K562 (cell line): ENCODE results near the gene CLDN5.
A peak's percentile ranks its signal among the peaks of the same experiment; 100 is the strongest.

ENCODE experiments used
- ATF1 ChIP-seq, 2 experiments: fragments of 450-650 bp in 1 of 2; IDR thresholded peaks; 2 replicates each; pipeline ENCODE4 v1.6.1; 2016; ENCODE audit warnings: missing compliant biosample characterization in 1 of 2, missing genetic modification characterization in 1 of 2
- ELF4 ChIP-seq: fragments of 450-650 bp; formaldehyde crosslinking; IDR thresholded peaks from 2 replicates; pipeline ENCODE4 v1.4.0; 2022; ENCODE audit warnings: missing genetic modification characterization
- FIP1L1 ChIP-seq: fragments of 200-400 bp; formaldehyde crosslinking; IDR thresholded peaks from 2 replicates; pipeline ENCODE4 v1.6.1; 2018; ENCODE audit warnings: mild to moderate bottlenecking, low read depth, low read length; ENCODE audit not compliant: poor library complexity, severe bottlenecking
- FOS ChIP-seq: IDR thresholded peaks from 3 replicates; pipeline ENCODE4 v1.6.1; 2011; ENCODE audit not compliant: insufficient read length; ENCODE audit errors: extremely low read depth
- KLF13 ChIP-seq: fragments of 450-650 bp; IDR thresholded peaks from 2 replicates; pipeline ENCODE4 v1.6.1; 2016; ENCODE audit warnings: missing genetic modification characterization, low read depth, mild to moderate bottlenecking, missing compliant biosample characterization, moderate library complexity, borderline replicate concordance
- POLR2AphosphoS5 ChIP-seq: IDR thresholded peaks from 2 replicates; pipeline ENCODE4 v1.6.1; 2011; ENCODE audit warnings: mild to moderate bottlenecking, low read depth, low read length, moderate library complexity; ENCODE audit not compliant: control insufficient read depth, insufficient read depth
- RAD21 ChIP-seq, 2 experiments: fragments of 250-450 bp in 1 of 2; fragments of 450-650 bp in 1 of 2; sonication (Bioruptor Pico) in 1 of 2; formaldehyde crosslinking in 1 of 2; IDR thresholded peaks in 1 of 2; conservative IDR thresholded peaks in 1 of 2; 2 replicates each; pipeline versions ENCODE4 v1.4.0 to v1.8.0; 2020 to 2022; ENCODE audit warnings: mild to moderate bottlenecking in 2 of 2, moderate library complexity in 1 of 2
- ZNF263 ChIP-seq: sonication (generic); formaldehyde crosslinking; IDR thresholded peaks from 2 replicates; pipeline ENCODE4 v1.8.0; 2022; ENCODE audit warnings: mild to moderate bottlenecking, missing genetic modification reagents, borderline replicate concordance
- ZNF644 ChIP-seq: fragments of 200-800 bp; sonication (Bioruptor generic); IDR thresholded peaks from 2 replicates; pipeline ENCODE4 v1.6.1; 2016; ENCODE audit warnings: low read depth, missing genetic modification characterization, missing compliant biosample characterization
- TF ChIP-seq, protein P1 (sequence below): IDR thresholded peaks from 3 replicates; pipeline ENCODE4 v1.6.1; 2011; ENCODE audit warnings: borderline replicate concordance, mild to moderate bottlenecking, moderate library complexity; ENCODE audit not compliant: insufficient read length; ENCODE audit errors: extremely low read depth

DNA sequence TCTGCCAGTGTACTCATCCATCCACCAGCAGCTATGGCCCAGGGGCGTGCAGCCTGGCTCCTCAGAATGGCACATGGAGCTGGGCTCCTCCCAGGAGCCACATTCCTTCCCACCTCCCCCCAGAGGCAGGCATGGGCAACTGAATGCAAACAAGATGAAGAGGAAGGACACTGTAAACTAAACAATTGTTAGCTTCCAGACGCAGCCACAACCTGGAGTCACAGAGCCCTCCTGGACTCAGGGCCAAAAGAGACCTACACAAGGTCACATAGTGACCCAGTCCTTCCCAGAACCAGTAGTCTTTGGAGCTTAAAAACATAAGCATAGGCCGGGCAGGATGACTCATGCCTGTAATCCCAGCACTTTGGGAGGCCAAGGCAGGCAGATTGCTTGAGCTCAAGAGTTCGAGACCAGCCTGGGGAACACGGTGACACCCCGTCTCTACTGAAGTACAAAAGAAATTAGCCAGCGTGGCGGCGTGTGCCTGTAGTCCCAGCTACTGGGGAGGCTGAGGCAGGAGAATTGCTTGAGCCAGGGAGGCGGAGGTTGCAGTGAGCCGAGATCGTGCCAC, 30.7 kb upstream of the CLDN5 start:
- TF ChIP-seq POLR2AphosphoS5 (no peak), FOS (no peak), ATF1 (CRISPR knock-in tag; IDR thresholded peaks at IDR 0.05) (no peak), ATF1 (tag; IDR thresholded peaks at IDR 0.05) (no peak), FIP1L1 (no peak), ELF4 (no peak), ZNF263 (no peak), ZNF644 (tag) (no peak), KLF13 (tag) (no peak), RAD21 (CRISPR knock-in tag; conservative IDR thresholded peaks at IDR 0.05 in 1 of 2, IDR thresholded peaks at IDR 0.05 in 1 of 2) (peak in 1 of 2 experiments; percentile 1; a peak in 1 of 4 replicates)
- TF ChIP-seq, protein P1, sequence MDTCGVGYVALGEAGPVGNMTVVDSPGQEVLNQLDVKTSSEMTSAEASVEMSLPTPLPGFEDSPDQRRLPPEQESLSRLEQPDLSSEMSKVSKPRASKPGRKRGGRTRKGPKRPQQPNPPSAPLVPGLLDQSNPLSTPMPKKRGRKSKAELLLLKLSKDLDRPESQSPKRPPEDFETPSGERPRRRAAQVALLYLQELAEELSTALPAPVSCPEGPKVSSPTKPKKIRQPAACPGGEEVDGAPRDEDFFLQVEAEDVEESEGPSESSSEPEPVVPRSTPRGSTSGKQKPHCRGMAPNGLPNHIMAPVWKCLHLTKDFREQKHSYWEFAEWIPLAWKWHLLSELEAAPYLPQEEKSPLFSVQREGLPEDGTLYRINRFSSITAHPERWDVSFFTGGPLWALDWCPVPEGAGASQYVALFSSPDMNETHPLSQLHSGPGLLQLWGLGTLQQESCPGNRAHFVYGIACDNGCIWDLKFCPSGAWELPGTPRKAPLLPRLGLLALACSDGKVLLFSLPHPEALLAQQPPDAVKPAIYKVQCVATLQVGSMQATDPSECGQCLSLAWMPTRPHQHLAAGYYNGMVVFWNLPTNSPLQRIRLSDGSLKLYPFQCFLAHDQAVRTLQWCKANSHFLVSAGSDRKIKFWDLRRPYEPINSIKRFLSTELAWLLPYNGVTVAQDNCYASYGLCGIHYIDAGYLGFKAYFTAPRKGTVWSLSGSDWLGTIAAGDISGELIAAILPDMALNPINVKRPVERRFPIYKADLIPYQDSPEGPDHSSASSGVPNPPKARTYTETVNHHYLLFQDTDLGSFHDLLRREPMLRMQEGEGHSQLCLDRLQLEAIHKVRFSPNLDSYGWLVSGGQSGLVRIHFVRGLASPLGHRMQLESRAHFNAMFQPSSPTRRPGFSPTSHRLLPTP: no peak
